ENCODE measurements around the gene CLDN20.

DNA sequence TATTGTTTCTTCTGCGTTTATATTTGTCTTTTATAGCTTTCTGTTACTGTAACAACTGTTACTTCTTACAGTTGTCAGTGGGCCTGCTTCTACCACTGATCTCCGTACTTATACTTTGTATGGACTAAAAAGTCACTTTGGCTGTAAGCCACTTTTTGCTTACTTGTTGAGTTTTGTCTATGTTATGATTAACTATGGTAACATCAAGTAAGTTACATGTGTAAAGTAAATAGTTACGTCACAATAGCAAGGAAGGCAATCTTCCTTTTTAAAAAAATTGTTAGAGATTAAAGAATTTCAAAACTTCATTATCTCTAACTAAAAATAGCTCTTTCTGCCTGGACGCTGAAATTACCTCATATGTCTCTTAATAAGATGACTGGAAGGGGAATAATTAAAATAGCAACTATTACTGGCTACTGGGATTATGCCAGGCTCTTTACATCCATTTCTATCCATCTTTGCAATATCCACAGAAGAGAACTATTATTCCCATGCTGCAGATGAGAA is 39.6 kb downstream of the CLDN20 start:
- TF ChIP-seq, protein P1, sequence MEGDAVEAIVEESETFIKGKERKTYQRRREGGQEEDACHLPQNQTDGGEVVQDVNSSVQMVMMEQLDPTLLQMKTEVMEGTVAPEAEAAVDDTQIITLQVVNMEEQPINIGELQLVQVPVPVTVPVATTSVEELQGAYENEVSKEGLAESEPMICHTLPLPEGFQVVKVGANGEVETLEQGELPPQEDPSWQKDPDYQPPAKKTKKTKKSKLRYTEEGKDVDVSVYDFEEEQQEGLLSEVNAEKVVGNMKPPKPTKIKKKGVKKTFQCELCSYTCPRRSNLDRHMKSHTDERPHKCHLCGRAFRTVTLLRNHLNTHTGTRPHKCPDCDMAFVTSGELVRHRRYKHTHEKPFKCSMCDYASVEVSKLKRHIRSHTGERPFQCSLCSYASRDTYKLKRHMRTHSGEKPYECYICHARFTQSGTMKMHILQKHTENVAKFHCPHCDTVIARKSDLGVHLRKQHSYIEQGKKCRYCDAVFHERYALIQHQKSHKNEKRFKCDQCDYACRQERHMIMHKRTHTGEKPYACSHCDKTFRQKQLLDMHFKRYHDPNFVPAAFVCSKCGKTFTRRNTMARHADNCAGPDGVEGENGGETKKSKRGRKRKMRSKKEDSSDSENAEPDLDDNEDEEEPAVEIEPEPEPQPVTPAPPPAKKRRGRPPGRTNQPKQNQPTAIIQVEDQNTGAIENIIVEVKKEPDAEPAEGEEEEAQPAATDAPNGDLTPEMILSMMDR (IDR thresholded peaks at IDR 0.05): no peak
- TF ChIP-seq POLR2AphosphoS5 (IDR thresholded peaks at IDR 0.05) (no peak), POLR2A (IDR thresholded peaks at IDR 0.05; ENCODE audit: low read depth) (no peak)
